HUES48 (cell line): Measurements from ENCODE around the gene OR4E1.
"Not testable (repeated sequence)": the region's sequence is repeated elsewhere in the genome, so short reads cannot be mapped to it uniquely, and the experiment has no call there.

Experiments
- H3K27ac ChIP-seq: one replicate; pipeline ENCODE4 v1.7.0; 2013; ENCODE audit warnings: low read depth, low read length, inconsistent platforms
- H3K27me3 ChIP-seq: 2 replicates; pipeline ENCODE4 v1.6.1; 2013; ENCODE audit warnings: mild to moderate bottlenecking, low read length; ENCODE audit not compliant: control insufficient read depth, insufficient read depth
- H3K36me3 ChIP-seq: 2 replicates; pipeline ENCODE4 v1.6.1; 2013; ENCODE audit warnings: low read length; ENCODE audit not compliant: control insufficient read depth, insufficient read depth
- H3K4me1 ChIP-seq: 2 replicates; pipeline ENCODE4 v1.6.1; 2013; ENCODE audit warnings: mild to moderate bottlenecking, low read length; ENCODE audit not compliant: control insufficient read depth, insufficient read depth
- H3K4me3 ChIP-seq: 2 replicates; pipeline ENCODE4 v1.5.1; 2013; ENCODE audit warnings: mild to moderate bottlenecking, low read depth, low read length
- H3K9ac ChIP-seq: 2 replicates; pipeline ENCODE4 v1.6.1; 2013; ENCODE audit warnings: mild to moderate bottlenecking, low read depth, low read length, moderate library complexity
- H3K9me3 ChIP-seq: 2 replicates; pipeline ENCODE4 v1.6.1; 2013; ENCODE audit warnings: low read length; ENCODE audit not compliant: control insufficient read depth, insufficient read depth

Gene OR4E1

DNA sequence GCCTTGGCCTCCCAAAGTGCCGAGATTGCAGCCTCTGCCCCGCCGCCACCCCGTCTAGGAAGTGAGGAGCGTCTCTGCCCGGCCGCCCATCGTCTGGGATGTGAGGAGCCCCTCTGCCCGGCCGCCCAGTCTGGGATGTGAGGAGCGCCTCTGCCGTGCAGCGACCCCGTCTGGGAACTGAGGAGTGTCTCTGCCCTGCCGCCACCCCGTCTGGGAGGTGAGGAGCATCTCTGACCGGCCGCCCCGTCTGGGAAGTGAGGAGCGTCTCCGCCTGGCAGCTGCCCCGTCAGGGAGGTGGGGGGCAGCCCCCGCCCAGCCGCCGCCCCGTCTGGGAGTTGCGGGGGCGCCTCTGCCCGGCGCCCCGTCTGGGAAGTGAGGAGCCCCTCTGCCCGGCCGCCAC, 24.0 kb upstream of the OR4E1 start:
- not testable (repeated sequence) for H3K9ac ChIP-seq, H3K4me3 ChIP-seq, H3K27ac ChIP-seq, H3K9me3 ChIP-seq, H3K36me3 ChIP-seq, H3K4me1 ChIP-seq, H3K27me3 ChIP-seq

DNA sequence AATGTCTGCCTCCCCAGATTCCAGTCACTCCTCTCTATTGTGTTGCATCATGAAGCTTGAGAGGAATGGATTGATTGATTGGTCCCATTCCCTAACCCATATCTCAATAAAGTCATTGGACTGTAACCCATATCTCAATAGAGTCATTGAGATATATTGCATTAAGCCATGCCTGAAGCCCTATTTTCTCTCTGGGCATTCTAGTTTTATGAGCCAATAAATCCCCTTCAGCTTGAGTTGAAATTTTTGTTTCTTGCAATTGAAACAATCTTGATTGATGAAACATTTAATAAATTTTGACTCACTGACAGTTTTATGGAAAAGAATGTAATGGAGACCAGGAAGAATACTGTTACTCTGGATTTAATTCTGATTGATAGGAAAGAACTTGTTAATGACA, 20.8 kb upstream of the OR4E1 start:
- no peaks in the 10 kb centered on the region for H3K9me3 ChIP-seq
- no peaks in the 10 kb centered on the region for H3K36me3 ChIP-seq
- H3K27ac ChIP-seq, result no peak overlapping the region
- H3K27me3 ChIP-seq, result no peaks in the 10 kb centered on the region
- no peak overlapping the region for H3K4me3 ChIP-seq
- H3K9ac ChIP-seq, result no peak overlapping the region
- H3K4me1 ChIP-seq, result no peaks in the 10 kb centered on the region

GRCh38 chr14:21686468-21686867, 12.8 kb upstream of the OR4E1 start:
- Histone ChIP-seq H3K4me1 (no peaks in the 10 kb centered on the region), H3K27me3 (no peaks in the 10 kb centered on the region), H3K9ac (no peak overlapping the region), H3K27ac (no peak overlapping the region), H3K9me3 (no peaks in the 10 kb centered on the region), H3K36me3 (no peaks in the 10 kb centered on the region), H3K4me3 (no peak overlapping the region)

- Histone ChIP-seq H3K36me3 (no peaks in the 10 kb centered on the region), H3K9me3 (no peaks in the 10 kb centered on the region), H3K9ac (no peak overlapping the region), H3K4me3 (no peak overlapping the region), H3K4me1 (no peaks in the 10 kb centered on the region), H3K27me3 (no peaks in the 10 kb centered on the region), H3K27ac (no peak overlapping the region)
Measured at GRCh38 chr14:21680072-21680471, 6.5 kb upstream of the OR4E1 start.

DNA sequence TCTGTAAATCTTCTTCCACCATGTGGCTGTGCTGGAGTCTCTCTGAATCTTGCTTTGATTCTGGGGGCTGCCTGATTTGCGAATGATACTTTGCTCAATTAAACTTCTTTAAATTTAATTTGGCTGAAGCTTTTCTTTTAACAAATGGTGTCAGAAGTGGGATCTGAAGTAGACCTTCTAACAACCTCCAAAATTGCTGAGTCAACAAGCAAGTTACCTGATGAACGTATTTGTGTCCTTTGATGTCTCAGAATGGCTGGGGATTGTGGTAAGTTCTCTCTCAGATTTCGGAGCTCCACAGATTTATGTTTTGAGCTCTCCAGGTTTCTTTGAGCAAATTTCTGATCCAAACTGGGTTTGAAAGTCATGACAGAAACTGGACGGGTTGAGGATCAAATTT, 1.9 kb upstream of the OR4E1 start:
- no peaks in the 10 kb centered on the region for H3K4me1 ChIP-seq
- H3K9me3 ChIP-seq, result no peaks in the 10 kb centered on the region
- H3K36me3 ChIP-seq, result no peaks in the 10 kb centered on the region
- no peaks in the 10 kb centered on the region for H3K27me3 ChIP-seq
- H3K27ac ChIP-seq, result no peak overlapping the region
- no peak overlapping the region for H3K4me3 ChIP-seq
- no peak overlapping the region for H3K9ac ChIP-seq

DNA sequence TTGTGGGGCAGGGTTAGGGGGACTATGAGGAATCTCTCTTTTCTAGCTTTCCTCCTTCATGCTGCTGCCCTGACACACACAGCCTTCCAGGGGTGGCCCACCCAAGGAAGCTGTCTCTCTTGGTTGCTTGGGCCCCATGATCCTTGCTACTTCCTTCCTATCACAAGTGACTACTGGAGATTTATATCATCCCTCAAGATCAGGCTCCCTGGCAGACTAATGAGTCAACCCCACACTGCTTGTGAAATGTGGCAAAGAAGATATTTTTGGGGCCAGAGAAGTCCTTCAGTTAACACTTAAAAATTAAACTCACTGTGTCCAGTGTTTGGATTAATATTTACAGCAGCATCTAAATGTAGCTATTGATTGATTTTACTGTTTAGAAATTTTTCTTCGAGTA, 1.5 kb downstream of the OR4E1 start:
- Histone ChIP-seq H3K4me3 (no peak overlapping the region), H3K27ac (no peak overlapping the region), H3K4me1 (no peaks in the 10 kb centered on the region), H3K9ac (no peak overlapping the region), H3K9me3 (no peaks in the 10 kb centered on the region), H3K36me3 (no peaks in the 10 kb centered on the region), H3K27me3 (no peaks in the 10 kb centered on the region)

GRCh38 chr14:21671371-21671770, 2.2 kb downstream of the OR4E1 start:
- H3K27me3 ChIP-seq, result no peaks in the 10 kb centered on the region
- no peak overlapping the region for H3K27ac ChIP-seq
- H3K9me3 ChIP-seq, result no peaks in the 10 kb centered on the region
- H3K36me3 ChIP-seq, result no peaks in the 10 kb centered on the region
- no peak overlapping the region for H3K4me3 ChIP-seq
- no peaks in the 10 kb centered on the region for H3K4me1 ChIP-seq
- H3K9ac ChIP-seq, result no peak overlapping the region

DNA sequence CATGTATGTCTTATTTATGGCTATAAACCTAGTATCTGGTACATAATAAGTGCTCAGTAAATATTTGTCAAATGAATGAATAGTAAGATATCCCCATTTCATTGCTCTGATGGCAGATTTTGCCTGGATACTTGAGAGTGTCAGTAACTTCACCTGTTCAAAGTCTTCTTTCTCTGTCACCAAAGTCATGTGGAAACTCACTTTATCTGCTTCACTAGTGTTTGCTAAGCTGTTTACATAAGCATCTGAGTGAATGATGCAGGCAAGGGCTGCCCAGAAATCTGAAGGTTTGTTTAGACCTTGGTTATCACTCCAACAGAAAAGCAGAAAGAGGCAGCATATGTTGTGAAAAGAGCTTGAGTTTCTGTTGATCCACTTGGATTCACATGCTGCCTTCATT, 4.3 kb downstream of the OR4E1 start:
- H3K27ac ChIP-seq, result no peak overlapping the region
- H3K4me3 ChIP-seq, result no peak overlapping the region
- H3K36me3 ChIP-seq, result no peaks in the 10 kb centered on the region
- H3K4me1 ChIP-seq, result no peaks in the 10 kb centered on the region
- H3K27me3 ChIP-seq, result no peaks in the 10 kb centered on the region
- H3K9me3 ChIP-seq, result no peaks in the 10 kb centered on the region
- H3K9ac ChIP-seq, result no peak overlapping the region

DNA sequence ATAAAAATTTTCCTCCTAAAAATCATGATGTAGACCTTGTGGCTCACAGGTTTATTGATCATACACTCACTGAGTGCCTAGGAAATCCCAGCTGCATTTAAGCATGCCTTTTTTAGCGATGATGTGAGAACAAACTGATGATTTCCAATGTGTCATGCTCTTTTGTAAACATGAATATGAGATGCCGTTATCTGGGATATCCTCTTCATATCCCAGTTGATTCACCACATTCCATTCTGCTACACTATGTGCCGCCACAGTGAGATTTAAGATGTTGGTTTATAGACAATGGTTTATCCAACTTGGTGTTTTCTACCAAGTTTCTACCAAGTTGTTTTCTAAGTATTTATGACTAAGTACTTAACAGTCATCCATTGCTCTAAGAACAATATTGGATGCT, 5.2 kb downstream of the OR4E1 start:
- H3K9ac ChIP-seq, result no peak overlapping the region
- no peak overlapping the region for H3K4me3 ChIP-seq
- H3K27me3 ChIP-seq, result no peaks in the 10 kb centered on the region
- H3K36me3 ChIP-seq, result no peaks in the 10 kb centered on the region
- H3K9me3 ChIP-seq, result no peaks in the 10 kb centered on the region
- no peaks in the 10 kb centered on the region for H3K4me1 ChIP-seq
- no peak overlapping the region for H3K27ac ChIP-seq

GRCh38 chr14:21656980-21657379, 16.6 kb downstream of the OR4E1 start:
- Histone ChIP-seq H3K27me3 (no peaks in the 10 kb centered on the region), H3K9me3 (no peaks in the 10 kb centered on the region), H3K27ac (no peak overlapping the region), H3K4me1 (peaks cover 6% of the 10 kb centered on the region), H3K4me3 (no peak overlapping the region), H3K9ac (no peak overlapping the region), H3K36me3 (no peaks in the 10 kb centered on the region)

DNA sequence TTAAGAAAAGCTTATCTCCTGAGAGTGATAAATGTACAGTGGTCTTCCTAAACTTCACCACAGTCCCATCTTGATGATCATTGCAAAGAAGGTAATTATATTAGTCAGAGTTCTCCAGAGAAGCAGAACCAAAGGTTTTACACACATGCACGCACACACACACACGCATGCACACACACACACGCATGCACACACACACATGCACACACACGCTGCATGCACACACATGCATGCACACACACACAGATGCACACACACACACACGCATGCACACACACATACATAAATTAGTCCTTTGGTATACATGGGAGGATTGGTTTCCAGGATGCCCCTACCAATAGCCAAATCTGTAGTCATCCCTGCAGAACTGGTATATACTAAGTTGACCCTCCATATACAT, 19.4 kb downstream of the OR4E1 start:
- Histone ChIP-seq H3K27ac (no peak overlapping the region), H3K4me1 (peaks cover 6% of the 10 kb centered on the region), H3K9ac (no peak overlapping the region), H3K9me3 (no peaks in the 10 kb centered on the region), H3K27me3 (no peaks in the 10 kb centered on the region), H3K36me3 (no peaks in the 10 kb centered on the region), H3K4me3 (no peak overlapping the region)

GRCh38 chr14:21653331-21653885, 20.2 kb downstream of the OR4E1 start, which contains the start of gene OR4E2:
TSS of gene OR4E2 (plus strand) at chr14:21653835. CDS start at chr14:21665083, 11,248 bp downstream.
- Histone ChIP-seq H3K27me3 (no peaks in the 10 kb centered on the region), H3K9me3 (no peaks in the 10 kb centered on the region), H3K9ac (no peak within 1 kb of the TSS), H3K4me1 (peaks cover 6% of the 10 kb centered on the region), H3K4me3 (no peak within 1 kb of the TSS), H3K27ac (no peak within 1 kb of the TSS), H3K36me3 (no peaks in the 10 kb centered on the region)
